ENCODE data around the gene C2orf92. TPM values are rescaled to one million over a fixed set of nuclear protein-coding genes. Genes with fewer than 3 reads are reported as not detected.

Gene C2orf92
- total and polyA plus RNA-seq, 12 donors = 0.83 to 25.4 (median 2.9) TPM

- 86 to 88% methylated on average over 20 to 21 of the region's 21 CpGs for WGBS, 2 donors
- Histone ChIP-seq H3K4me1 (peaks cover 0 to 12% (median 0%) of the 10 kb centered on the region in 9 donors), H3K27me3 (no peaks in the 10 kb centered on the region), H3K9me3 (no peaks in the 10 kb centered on the region), H3K4me3 (peak overlapping the region in 1 of 10 donors; percentile 51), H3K27ac (peak overlapping the region in 1 of 10 donors; percentile 80), H3K36me3 (no peaks in the 10 kb centered on the region)
- DNase-seq (no peak), ATAC-seq (no peak)
- TF ChIP-seq, protein P1, sequence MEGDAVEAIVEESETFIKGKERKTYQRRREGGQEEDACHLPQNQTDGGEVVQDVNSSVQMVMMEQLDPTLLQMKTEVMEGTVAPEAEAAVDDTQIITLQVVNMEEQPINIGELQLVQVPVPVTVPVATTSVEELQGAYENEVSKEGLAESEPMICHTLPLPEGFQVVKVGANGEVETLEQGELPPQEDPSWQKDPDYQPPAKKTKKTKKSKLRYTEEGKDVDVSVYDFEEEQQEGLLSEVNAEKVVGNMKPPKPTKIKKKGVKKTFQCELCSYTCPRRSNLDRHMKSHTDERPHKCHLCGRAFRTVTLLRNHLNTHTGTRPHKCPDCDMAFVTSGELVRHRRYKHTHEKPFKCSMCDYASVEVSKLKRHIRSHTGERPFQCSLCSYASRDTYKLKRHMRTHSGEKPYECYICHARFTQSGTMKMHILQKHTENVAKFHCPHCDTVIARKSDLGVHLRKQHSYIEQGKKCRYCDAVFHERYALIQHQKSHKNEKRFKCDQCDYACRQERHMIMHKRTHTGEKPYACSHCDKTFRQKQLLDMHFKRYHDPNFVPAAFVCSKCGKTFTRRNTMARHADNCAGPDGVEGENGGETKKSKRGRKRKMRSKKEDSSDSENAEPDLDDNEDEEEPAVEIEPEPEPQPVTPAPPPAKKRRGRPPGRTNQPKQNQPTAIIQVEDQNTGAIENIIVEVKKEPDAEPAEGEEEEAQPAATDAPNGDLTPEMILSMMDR (IDR thresholded peaks at IDR 0.05) = no peak
- intact Hi-C loops (cut with DNase I) = loop anchor here in 1 of 10 donors (10.0 kb wide), 1 partner anchor 668 kb away; no protein-coding TSS in a partner anchor
These were observed 47.4 kb downstream of the C2orf92 start for GRCh38 chr2:97716695-97717612.

DNA sequence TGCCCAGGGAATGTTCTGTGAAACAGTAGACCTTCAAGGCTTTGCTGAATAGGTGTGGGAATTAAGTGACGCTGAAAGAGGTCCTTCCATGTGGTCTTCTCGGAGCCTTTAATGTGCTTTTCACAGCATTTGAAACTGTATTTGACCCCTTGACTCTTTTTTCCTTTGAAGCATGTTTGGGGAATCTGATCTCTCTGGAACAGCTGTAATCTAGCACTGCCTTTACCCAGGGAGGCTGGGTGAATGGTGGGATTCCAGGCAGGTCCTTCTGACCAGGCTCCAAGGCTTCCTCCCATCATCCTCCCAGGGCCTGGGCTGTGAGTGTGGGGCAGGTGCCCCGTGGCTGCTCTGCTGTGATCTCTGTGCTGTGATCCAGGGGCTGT lies 48.1 kb downstream of the C2orf92 start:
- 75 to 81% methylated on average over 3 of the region's 3 CpGs for WGBS, 2 donors
- peaks cover 0 to 10% (median 0%) of the 10 kb centered on the region in 9 donors for H3K4me1 ChIP-seq
- DNase-seq = no peak
- intact Hi-C loops (cut with DNase I) = loop anchor here in 1 of 10 donors (10.0 kb wide), 1 partner anchor 667 kb away; no protein-coding TSS in a partner anchor
- no peaks in the 10 kb centered on the region for H3K27me3 ChIP-seq
- TF ChIP-seq, protein P1 (IDR thresholded peaks at IDR 0.05) = no peak
- H3K4me3 ChIP-seq = peak overlapping the region in 1 of 10 donors; percentile 36
- no peak for ATAC-seq
- H3K27ac ChIP-seq = peak overlapping the region in 1 of 10 donors; percentile 75
- no peaks in the 10 kb centered on the region for H3K36me3 ChIP-seq
- no peaks in the 10 kb centered on the region for H3K9me3 ChIP-seq

DNA sequence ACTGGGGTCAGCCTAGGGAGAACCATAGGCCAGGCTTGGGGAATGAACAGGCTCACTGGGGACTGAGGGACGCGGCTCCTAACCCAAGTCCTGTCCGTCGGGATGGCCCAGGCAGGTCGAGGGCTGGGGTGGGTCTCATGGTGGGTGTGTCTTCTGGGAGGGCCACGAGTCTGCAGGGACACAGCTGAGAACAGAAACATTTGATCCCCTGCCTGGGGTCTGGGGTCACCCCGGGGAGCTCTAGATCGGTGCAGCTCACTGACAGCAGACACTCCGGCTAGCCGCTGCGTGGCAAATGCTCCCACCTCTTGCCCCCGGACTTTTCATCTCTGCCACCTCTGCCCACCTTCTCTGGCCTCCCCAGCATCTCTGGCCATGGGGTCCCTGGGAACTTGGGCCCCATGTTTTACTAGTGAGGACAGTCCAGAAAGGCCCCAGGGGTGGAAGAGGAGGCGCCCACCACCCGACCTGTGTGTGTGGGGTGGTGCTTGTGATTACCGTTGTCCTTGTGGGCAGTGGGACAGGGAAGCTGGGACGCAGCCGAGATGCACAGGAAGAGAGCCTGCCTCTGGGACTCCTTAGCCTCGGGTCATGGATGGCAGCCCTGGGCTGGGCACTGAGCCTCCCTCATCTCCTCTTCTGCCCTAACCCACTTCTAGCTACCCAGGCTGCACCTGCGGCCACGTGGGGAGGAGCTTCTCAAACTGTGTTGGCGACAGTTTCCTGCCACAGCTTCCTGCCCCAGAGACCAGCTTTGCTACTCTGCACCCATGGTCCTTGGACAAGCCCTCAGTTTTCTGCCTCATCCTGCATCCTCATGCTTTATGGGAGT lies 48.8 kb downstream of the C2orf92 start:
- no peaks in the 10 kb centered on the region for H3K27me3 ChIP-seq
- H3K27ac ChIP-seq = peak overlapping the region in 1 of 10 donors; percentile 75
- peak in 1 of 8 donors; percentile 10 for ATAC-seq
- DNase-seq = no peak
- peak overlapping the region in 1 of 10 donors; percentile 36 for H3K4me3 ChIP-seq
- intact Hi-C loops (cut with DNase I) = loop anchor here in 1 of 10 donors (10.0 kb wide), 1 partner anchor 667 kb away; no protein-coding TSS in a partner anchor
- WGBS, 2 donors = 75 to 82% methylated on average over 21 of the region's 21 CpGs
- H3K9me3 ChIP-seq = no peaks in the 10 kb centered on the region
- H3K36me3 ChIP-seq = no peaks in the 10 kb centered on the region
- peaks cover 0 to 3% (median 0%) of the 10 kb centered on the region in 9 donors for H3K4me1 ChIP-seq
- TF ChIP-seq, protein P1 (IDR thresholded peaks at IDR 0.05) = no peak

- Histone ChIP-seq H3K27ac (peak overlapping the region in 1 of 10 donors; percentile 58), H3K4me1 (no peaks in the 10 kb centered on the region), H3K27me3 (no peaks in the 10 kb centered on the region), H3K4me3 (peak overlapping the region in 1 of 10 donors; percentile 36), H3K9me3 (no peaks in the 10 kb centered on the region), H3K36me3 (no peaks in the 10 kb centered on the region)
- TF ChIP-seq, protein P1 (IDR thresholded peaks at IDR 0.05) = no peak
- no peak for DNase-seq
- WGBS, 2 donors = 71 to 86% methylated on average over 3 of the region's 3 CpGs
- ATAC-seq = no peak
- intact Hi-C loops (cut with DNase I) = loop anchor here in 1 of 10 donors (10.0 kb wide), 1 partner anchor 666 kb away; no protein-coding TSS in a partner anchor
These were observed 49.4 kb downstream of the C2orf92 start for GRCh38 chr2:97718942-97719341.
